HCT116 (cell line): Measurements from ENCODE around the gene THSD7B. TPM values are rescaled to one million over a fixed set of nuclear protein-coding genes. Genes with fewer than 3 reads are reported as not detected.

Experiments used
- ATAC-seq: fragments of 200-7000 bp; cut with Tn5 transposase; 2 replicates; pipeline ENCODE4 v1.9.1; 2020; ENCODE audit warnings: mild to moderate bottlenecking, moderate library complexity
- BruUV-seq: library from RNA; stranded (reverse); fragments of 400-500 nt; replicated peaks from 2 replicates; lab custom pipeline; 2021; lab: Mats Ljungman, UMichigan
- CTCF ChIA-PET: fragments of 300-600 bp; sonication (Branson Sonifier 250); formaldehyde crosslinking; loops from one replicate; lab custom pipeline; 2021; ENCODE audit warnings: antibody characterized with exemption; lab: Charles Lee
- POLR2A ChIA-PET: fragments of 300-600, 350-600 bp; sonication (Branson Sonifier 250); formaldehyde crosslinking; loops from one replicate; lab custom pipeline; 2021; ENCODE audit warnings: antibody characterized with exemption; lab: Charles Lee
- RAD21 ChIA-PET, 2 experiments: fragments of 300-600 bp; sonication (Branson Sonifier 250); formaldehyde crosslinking; loops; one replicate each; lab custom pipeline; 2023; ENCODE audit warnings: low total read pairs in 2 of 2; ENCODE audit not compliant: uncharacterized antibody in 2 of 2, unreplicated experiment in 2 of 2, low non-redundant PET in 1 of 2; lab: Charles Lee
- DNase-seq: peaks from one replicate; pipeline ENCODE4 v3.0.0-alpha.2; 2010; ENCODE audit warnings: low read depth, low spot score
- H2AFZ ChIP-seq: fragments of 200-600 bp; shearing (Covaris generic), sonication (generic); 2 replicates; pipeline ENCODE4 v1.6.1; 2017; ENCODE audit warnings: low read depth, mixed run types, mixed read lengths, antibody characterized with exemption, low read length; ENCODE audit not compliant: poor library complexity, severe bottlenecking
- H3K27ac ChIP-seq: 2 replicates; pipeline ENCODE4 v1.5.1; 2012; ENCODE audit warnings: low read depth, low read length
- H3K27me3 ChIP-seq: fragments of 200-600 bp; sonication (generic); 2 replicates; pipeline ENCODE4 v1.6.1; 2016; ENCODE audit warnings: mixed run types, low read length, mixed read lengths; ENCODE audit not compliant: insufficient read depth
- H3K36me3 ChIP-seq, 2 experiments: fragments of 200-500 bp in 1 of 2; fragments of 200-600 bp in 1 of 2; sonication (Bioruptor generic) in 1 of 2; sonication (generic) in 1 of 2; 2 replicates each; pipeline versions ENCODE4 v1.5.1 to v1.6.1; 2014 to 2016; ENCODE audit warnings: low read length in 2 of 2, inconsistent platforms in 1 of 2, mixed read lengths in 1 of 2, mixed run types in 1 of 2; ENCODE audit not compliant: insufficient read depth in 2 of 2, control insufficient read depth in 1 of 2
- H3K4me1 ChIP-seq, 2 experiments: fragments of 200-600 bp in 1 of 2; sonication (generic) in 1 of 2; 2 replicates each; pipeline versions ENCODE4 v1.5.1 to v1.6.1; 2012 to 2017; ENCODE audit warnings: low read length in 2 of 2, inconsistent platforms in 1 of 2, mild to moderate bottlenecking in 1 of 2, mixed read lengths in 1 of 2, mixed run types in 1 of 2, moderate library complexity in 1 of 2; ENCODE audit not compliant: insufficient read depth in 2 of 2, control insufficient read depth in 1 of 2
- H3K4me2 ChIP-seq: fragments of 200-600 bp; sonication (generic); 2 replicates; pipeline ENCODE4 v1.6.1; 2017; ENCODE audit warnings: mixed run types, low read length, mixed read lengths
- H3K4me3 ChIP-seq, 2 experiments: fragments of 200-600 bp in 1 of 2; sonication (generic) in 1 of 2; replicated peaks in 1 of 2; 2 replicates each; pipeline ENCODE4 v1.5.1; 2011 to 2016; ENCODE audit warnings: low read length in 2 of 2, control low read depth in 1 of 2, low read depth in 1 of 2, mild to moderate bottlenecking in 1 of 2, mixed read lengths in 1 of 2, mixed run types in 1 of 2
- H3K79me2 ChIP-seq: fragments of 200-600 bp; sonication (generic); 2 replicates; pipeline ENCODE4 v1.6.1; 2017; ENCODE audit warnings: mild to moderate bottlenecking, mixed run types, low read length, moderate library complexity, mixed read lengths; ENCODE audit not compliant: insufficient read depth
- H3K9ac ChIP-seq: fragments of 200-600 bp; sonication (generic); 2 replicates; pipeline ENCODE4 v1.6.1; 2016; ENCODE audit warnings: low read length, mixed read lengths
- H3K9me2 ChIP-seq: fragments of 200-600 bp; sonication (generic), shearing (Covaris generic); 2 replicates; pipeline ENCODE4 v1.6.1; 2017; ENCODE audit warnings: mixed run types, mild to moderate bottlenecking, moderate library complexity; ENCODE audit not compliant: insufficient read depth
- H3K9me3 ChIP-seq, 2 experiments: fragments of 200-500 bp in 1 of 2; fragments of 200-600 bp in 1 of 2; sonication (Bioruptor generic) in 1 of 2; sonication (generic) in 1 of 2; 2 replicates each; pipeline ENCODE4 v1.6.1; 2014 to 2017; ENCODE audit warnings: low read length in 2 of 2, mixed read lengths in 2 of 2, inconsistent platforms in 1 of 2, low read depth in 1 of 2, mild to moderate bottlenecking in 1 of 2, mixed run types in 1 of 2, moderate library complexity in 1 of 2; ENCODE audit not compliant: control insufficient read depth in 1 of 2, insufficient read depth in 1 of 2
- H4K20me1 ChIP-seq: fragments of 200-600 bp; sonication (generic), shearing (Covaris generic); 2 replicates; pipeline ENCODE4 v1.6.1; 2017; ENCODE audit warnings: mixed run types, mild to moderate bottlenecking, moderate library complexity; ENCODE audit not compliant: insufficient read depth
- CTCF ChIP-seq, 3 experiments: fragments of 200-600 bp in 1 of 3; sonication (generic) in 1 of 3; IDR thresholded peaks in 2 of 3; conservative IDR thresholded peaks in 1 of 3; 2 replicates each; pipeline ENCODE4 v1.5.1; 2012 to 2017; ENCODE audit warnings: low read depth in 2 of 3, low read length in 2 of 3, antibody characterized with exemption in 1 of 3, borderline replicate concordance in 1 of 3, control low read depth in 1 of 3, mild to moderate bottlenecking in 1 of 3, mixed read lengths in 1 of 3, mixed run types in 1 of 3, moderate library complexity in 1 of 3; ENCODE audit not compliant: insufficient read depth in 1 of 3
- EZH2phosphoT487 ChIP-seq: fragments of 200-600 bp; IDR thresholded peaks from 2 replicates; pipeline ENCODE4 v1.6.1; 2018; ENCODE audit warnings: antibody characterized with exemption, borderline replicate concordance
- SIN3A ChIP-seq: IDR thresholded peaks from 2 replicates; pipeline ENCODE4 v1.6.1; 2012; ENCODE audit warnings: low read depth
- intact Hi-C: fragments of 100-400 bp; cut with micrococcal nuclease; formaldehyde crosslinking; loops from 2 replicates; pipeline ENCODE4 v1.10.0; 2022
- total RNA-seq: library from RNA; stranded (reverse); gene quantifications from one replicate; pipeline ENCODE4 v1.2.1, GENCODE V29; 2021; ENCODE audit not compliant: unreplicated experiment

The THSD7B gene
- total RNA-seq, 1 experiment from 2014 or later: not detected

- no peak for DNase-seq
- no peak for TF ChIP-seq SIN3A
- Histone ChIP-seq H3K79me2 (no peaks in the 10 kb centered on the region), H3K4me1 (no peaks in the 10 kb centered on the region), H3K9ac (no peak overlapping the region), H2AFZ (no peak overlapping the region), H3K9me2 (no peaks in the 10 kb centered on the region), H3K4me3 (no peak overlapping the region), H4K20me1 (no peaks in the 10 kb centered on the region), H3K4me2 (no peak overlapping the region), H3K9me3 (peaks cover 8 to 15% of the 10 kb centered on the region in 2 experiments; a peak in 2 of 4 replicates), H3K27me3 (no peaks in the 10 kb centered on the region), H3K27ac (no peak overlapping the region), H3K36me3 (no peaks in the 10 kb centered on the region)
- intact Hi-C loops: no loop called here
- no TSS peak for BruUV-seq
- no peak for ATAC-seq
- ChIA-PET POLR2A (no interaction called here), CTCF (no interaction called here), RAD21 (no interaction called here)
Observed at GRCh38 chr2:137172162-137172561, 406.8 kb downstream of the THSD7B start.

- no peaks in the 10 kb centered on the region for H3K4me1 ChIP-seq
- H4K20me1 ChIP-seq: no peaks in the 10 kb centered on the region
- no TSS peak for BruUV-seq
- no peaks in the 10 kb centered on the region for H3K36me3 ChIP-seq
- ChIA-PET POLR2A (no interaction called here), RAD21 (no interaction called here), CTCF (no interaction called here)
- no peak for DNase-seq
- ATAC-seq: no peak
- no peaks in the 10 kb centered on the region for H3K79me2 ChIP-seq
- H3K9me3 ChIP-seq: peaks cover 6 to 8% of the 10 kb centered on the region in 2 experiments; a peak in 2 of 4 replicates
- H2AFZ ChIP-seq: no peak overlapping the region
- H3K27ac ChIP-seq: no peak overlapping the region
- H3K4me2 ChIP-seq: no peak overlapping the region
- no peak overlapping the region for H3K4me3 ChIP-seq
- H3K27me3 ChIP-seq: no peaks in the 10 kb centered on the region
- H3K9ac ChIP-seq: no peak overlapping the region
- no peaks in the 10 kb centered on the region for H3K9me2 ChIP-seq
- no peak for TF ChIP-seq EZH2phosphoT487
- TF ChIP-seq CTCF (IDR thresholded peaks at IDR 0.05 in 2 of 3, conservative IDR thresholded peaks at IDR 0.05 in 1 of 3; ENCODE audit: borderline replicate concordance in 1 of 3, insufficient read depth in 1 of 3, low read depth in 2 of 3, low read length in 2 of 3): 0 out of 6 replicates have a peak, but pooled peaks of 1 of the 3 experiments have one; percentile 18
- intact Hi-C loops: no loop called here
Observed at GRCh38 chr2:137173463-137173862, 408.1 kb downstream of the THSD7B start.
